Ishikawa (cell line): ENCODE data around the gene PRSS22.

Experiments
- CEBPB ChIP-seq: IDR thresholded peaks from 2 replicates; pipeline ENCODE4 v1.6.1; 2012
- CREB1 ChIP-seq: IDR thresholded peaks from 2 replicates; pipeline ENCODE4 v1.6.1; 2012; ENCODE audit warnings: low read depth
- EGR1 ChIP-seq: IDR thresholded peaks from 2 replicates; pipeline ENCODE4 v1.6.1; 2012
- EP300 ChIP-seq: IDR thresholded peaks from 2 replicates; pipeline ENCODE4 v1.6.1; 2012; ENCODE audit warnings: borderline replicate concordance
- FOXM1 ChIP-seq: IDR thresholded peaks from 2 replicates; pipeline ENCODE4 v1.6.1; 2012; ENCODE audit warnings: low read depth, borderline replicate concordance
- NFIC ChIP-seq: IDR thresholded peaks from 2 replicates; pipeline ENCODE4 v1.6.1; 2012
- RAD21 ChIP-seq: IDR thresholded peaks from 2 replicates; pipeline ENCODE4 v1.6.1; 2012; ENCODE audit warnings: low read depth
- TAF1 ChIP-seq: IDR thresholded peaks from 2 replicates; pipeline ENCODE4 v1.6.1; 2012; ENCODE audit warnings: low read depth, mild to moderate bottlenecking
- TCF12 ChIP-seq: IDR thresholded peaks from 2 replicates; pipeline ENCODE4 v1.6.1; 2012; ENCODE audit warnings: low read depth
- TEAD4 ChIP-seq: IDR thresholded peaks from 2 replicates; pipeline ENCODE4 v1.6.1; 2012
- YY1 ChIP-seq: IDR thresholded peaks from 2 replicates; pipeline ENCODE4 v1.6.1; 2012; ENCODE audit warnings: low read depth
- ZBTB7A ChIP-seq: IDR thresholded peaks from 2 replicates; pipeline ENCODE4 v1.6.1; 2012; ENCODE audit warnings: low read depth
- TF ChIP-seq, protein P1 (sequence below): IDR thresholded peaks from 2 replicates; pipeline ENCODE4 v1.6.1; 2012
- TF ChIP-seq, protein P2 (sequence below): IDR thresholded peaks from 2 replicates; pipeline ENCODE4 v1.6.1; 2012
- TF ChIP-seq, protein P3 (sequence below): IDR thresholded peaks from 2 replicates; pipeline ENCODE4 v1.6.1; 2012; ENCODE audit warnings: low read depth, mild to moderate bottlenecking

The PRSS22 gene

DNA sequence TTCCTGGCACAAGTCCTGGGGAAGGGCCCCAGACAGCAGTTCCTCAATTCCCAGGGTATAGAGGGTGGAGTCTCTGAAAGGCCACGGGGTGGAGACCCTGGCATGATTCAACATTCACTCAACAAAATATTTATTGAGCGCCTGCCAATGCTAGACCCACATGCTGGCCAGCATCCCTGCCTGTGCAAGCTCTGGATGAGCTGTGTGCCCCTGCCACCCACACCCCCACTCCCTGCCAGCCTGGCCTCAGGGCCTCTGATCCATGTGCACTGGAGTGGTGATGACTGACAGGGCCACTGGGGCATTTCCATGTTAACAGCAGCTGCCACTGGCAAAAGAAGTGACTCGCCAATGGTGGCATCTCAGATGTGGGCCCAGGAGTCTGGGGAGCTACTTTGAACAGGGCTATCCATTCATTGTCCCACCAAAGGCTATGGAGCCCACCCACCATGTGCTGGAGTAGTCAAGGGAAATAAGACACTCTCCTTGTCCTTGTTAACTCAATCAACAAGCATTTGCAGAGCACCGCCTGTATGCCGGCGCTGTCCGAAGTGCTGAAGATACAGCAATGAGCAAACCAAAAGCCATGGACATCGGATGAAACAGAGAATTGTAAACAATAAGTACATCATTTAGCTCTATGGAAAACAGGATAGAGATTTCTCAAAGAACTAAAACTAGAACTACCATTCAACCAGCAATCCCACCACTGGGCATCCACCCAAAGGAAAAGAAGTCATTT is 3.0 kb upstream of the PRSS22 start:
- TF ChIP-seq, protein P1, sequence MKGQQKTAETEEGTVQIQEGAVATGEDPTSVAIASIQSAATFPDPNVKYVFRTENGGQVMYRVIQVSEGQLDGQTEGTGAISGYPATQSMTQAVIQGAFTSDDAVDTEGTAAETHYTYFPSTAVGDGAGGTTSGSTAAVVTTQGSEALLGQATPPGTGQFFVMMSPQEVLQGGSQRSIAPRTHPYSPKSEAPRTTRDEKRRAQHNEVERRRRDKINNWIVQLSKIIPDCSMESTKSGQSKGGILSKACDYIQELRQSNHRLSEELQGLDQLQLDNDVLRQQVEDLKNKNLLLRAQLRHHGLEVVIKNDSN = peak; percentile 35; the same call in 1 of the 2 replicates
- TF ChIP-seq, protein P2, sequence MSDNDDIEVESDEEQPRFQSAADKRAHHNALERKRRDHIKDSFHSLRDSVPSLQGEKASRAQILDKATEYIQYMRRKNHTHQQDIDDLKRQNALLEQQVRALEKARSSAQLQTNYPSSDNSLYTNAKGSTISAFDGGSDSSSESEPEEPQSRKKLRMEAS = no peak
- TF ChIP-seq, protein P3, sequence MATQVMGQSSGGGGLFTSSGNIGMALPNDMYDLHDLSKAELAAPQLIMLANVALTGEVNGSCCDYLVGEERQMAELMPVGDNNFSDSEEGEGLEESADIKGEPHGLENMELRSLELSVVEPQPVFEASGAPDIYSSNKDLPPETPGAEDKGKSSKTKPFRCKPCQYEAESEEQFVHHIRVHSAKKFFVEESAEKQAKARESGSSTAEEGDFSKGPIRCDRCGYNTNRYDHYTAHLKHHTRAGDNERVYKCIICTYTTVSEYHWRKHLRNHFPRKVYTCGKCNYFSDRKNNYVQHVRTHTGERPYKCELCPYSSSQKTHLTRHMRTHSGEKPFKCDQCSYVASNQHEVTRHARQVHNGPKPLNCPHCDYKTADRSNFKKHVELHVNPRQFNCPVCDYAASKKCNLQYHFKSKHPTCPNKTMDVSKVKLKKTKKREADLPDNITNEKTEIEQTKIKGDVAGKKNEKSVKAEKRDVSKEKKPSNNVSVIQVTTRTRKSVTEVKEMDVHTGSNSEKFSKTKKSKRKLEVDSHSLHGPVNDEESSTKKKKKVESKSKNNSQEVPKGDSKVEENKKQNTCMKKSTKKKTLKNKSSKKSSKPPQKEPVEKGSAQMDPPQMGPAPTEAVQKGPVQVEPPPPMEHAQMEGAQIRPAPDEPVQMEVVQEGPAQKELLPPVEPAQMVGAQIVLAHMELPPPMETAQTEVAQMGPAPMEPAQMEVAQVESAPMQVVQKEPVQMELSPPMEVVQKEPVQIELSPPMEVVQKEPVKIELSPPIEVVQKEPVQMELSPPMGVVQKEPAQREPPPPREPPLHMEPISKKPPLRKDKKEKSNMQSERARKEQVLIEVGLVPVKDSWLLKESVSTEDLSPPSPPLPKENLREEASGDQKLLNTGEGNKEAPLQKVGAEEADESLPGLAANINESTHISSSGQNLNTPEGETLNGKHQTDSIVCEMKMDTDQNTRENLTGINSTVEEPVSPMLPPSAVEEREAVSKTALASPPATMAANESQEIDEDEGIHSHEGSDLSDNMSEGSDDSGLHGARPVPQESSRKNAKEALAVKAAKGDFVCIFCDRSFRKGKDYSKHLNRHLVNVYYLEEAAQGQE = peak; percentile 92

DNA sequence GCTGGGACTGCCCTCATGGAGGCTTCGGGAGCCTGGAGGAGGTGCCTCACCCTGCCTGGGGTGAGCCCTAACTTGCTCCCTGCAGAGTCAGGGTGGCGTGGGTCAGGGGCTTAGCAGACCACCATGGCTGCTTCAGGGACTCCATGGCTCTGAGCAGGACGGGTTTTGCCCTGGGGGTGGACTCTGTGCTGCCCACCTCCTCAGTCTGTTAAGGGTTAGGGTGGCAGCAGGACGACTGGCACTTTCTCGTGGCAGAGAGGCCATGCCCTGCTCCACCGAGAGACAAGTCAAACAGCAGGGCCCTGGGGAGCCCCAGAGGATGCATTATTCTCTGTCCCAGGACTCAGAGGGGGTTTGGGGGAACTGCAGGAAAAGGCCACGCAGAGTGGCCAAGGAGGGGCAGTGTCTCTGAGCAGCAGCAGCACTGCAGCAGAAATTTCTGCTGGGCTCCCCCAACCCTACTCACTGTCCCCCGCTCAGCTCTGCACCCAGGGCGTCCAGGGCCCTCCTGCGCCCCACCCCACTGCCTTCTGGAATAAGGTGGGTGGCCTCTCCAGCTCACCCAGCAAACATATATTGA is 1.8 kb upstream of the PRSS22 start:
- TF ChIP-seq, protein P3 = no peak
- TF ChIP-seq EGR1 = no peak
- TF ChIP-seq TAF1 = no peak

DNA sequence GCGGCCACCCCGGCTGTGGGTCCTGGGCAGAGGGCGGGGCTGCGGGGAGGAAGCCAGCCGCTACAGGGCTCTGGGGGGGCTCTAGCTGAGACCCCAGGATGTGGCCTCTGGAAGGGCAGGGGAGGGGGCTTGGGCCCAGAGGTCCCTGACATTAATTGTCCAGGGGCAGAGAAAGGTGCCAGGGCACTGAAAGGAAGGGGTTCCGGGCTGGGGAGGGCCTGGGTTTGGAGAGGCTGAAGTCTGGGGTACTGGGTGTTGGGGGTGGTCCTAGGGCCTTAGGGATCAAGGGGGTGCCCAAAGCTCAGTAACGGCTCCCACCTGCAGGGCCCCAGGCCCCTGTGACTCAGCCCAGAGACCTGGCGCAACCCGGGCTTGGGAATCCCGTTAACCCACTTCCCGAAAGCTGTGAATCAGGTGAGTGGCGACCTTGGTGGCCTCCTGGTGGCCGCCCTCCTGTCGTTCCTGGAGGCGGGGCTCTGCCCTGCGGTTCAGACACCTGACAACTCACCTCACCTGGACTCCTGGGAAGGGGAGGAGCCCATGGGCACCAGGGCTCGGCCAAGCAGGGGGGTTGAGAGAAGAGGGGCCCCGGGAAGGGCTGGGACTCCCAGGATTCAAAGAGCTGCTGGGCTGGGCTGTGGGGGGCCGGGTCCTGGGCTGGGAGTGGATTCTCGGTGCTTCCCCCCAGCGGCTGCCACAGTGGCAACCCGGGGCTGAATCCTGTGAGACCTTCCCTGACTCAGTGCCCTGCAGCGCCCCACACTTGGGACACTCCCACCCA is 465 bp upstream of the PRSS22 start:
- no peak for TF ChIP-seq EGR1
- TF ChIP-seq, protein P3 = no peak
- no peak for TF ChIP-seq TCF12
- no peak for TF ChIP-seq YY1
- TF ChIP-seq, protein P1 = peak; percentile 65; the same call in 1 of the 2 replicates
- 0 out of 2 replicates have a peak, but pooled peaks have one; percentile 46 for TF ChIP-seq FOXM1
- TF ChIP-seq CREB1 = peak; percentile 24; the same call in 1 of the 2 replicates
- TF ChIP-seq, protein P2 = no peak; the same call in 1 of the 2 replicates
- TF ChIP-seq CEBPB = no peak
- TF ChIP-seq RAD21 = no peak
- TF ChIP-seq TEAD4 = no peak
- no peak for TF ChIP-seq NFIC
- TF ChIP-seq TAF1 = no peak
- no peak; the same call in none of the 2 replicates for TF ChIP-seq EP300
- peak; percentile 93; the same call in 1 of the 2 replicates for TF ChIP-seq ZBTB7A

DNA sequence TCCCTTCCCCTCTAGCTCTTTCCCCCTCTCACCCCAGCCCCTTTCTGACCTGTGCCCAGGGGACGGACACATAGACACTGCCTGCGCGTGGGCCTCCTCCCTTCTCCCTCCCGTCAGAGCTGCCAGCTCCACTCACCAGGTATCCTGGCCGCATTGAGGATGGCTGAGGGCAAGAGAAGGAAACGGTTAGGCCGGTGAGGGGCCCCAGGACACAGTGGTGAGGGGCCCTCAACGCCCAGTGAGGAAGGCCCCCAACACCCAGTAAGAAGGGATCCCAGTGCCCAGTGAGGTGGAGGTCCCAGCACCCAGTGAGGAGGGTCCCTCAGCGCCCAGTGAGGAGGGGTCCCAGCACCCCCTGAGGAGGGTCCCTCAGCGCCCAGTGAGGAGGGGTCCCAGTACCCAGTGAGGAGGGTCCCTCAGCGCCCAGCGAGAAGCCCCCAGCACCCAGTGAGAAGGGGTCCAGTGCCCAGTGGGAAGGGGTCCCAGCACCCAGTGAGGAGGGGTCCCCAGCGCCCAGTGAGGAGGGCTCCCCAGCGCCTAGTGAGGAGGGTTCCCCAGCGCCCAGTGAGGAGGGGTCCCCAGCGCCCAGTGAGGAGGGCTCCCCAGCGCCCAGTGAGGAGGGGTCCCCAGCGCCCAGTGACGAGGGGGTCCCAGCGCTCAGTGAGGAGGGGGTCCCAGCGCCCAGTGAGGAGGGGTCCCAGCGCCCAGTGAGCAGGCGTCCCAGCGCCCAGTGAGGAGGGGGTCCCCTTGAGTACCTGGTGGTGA is 1.1 kb downstream of the PRSS22 start:
- no peak for TF ChIP-seq FOXM1
- peak; percentile 91 for TF ChIP-seq ZBTB7A
- TF ChIP-seq NFIC = no peak
- no peak for TF ChIP-seq CEBPB
- no peak for TF ChIP-seq RAD21
- TF ChIP-seq, protein P3 = no peak
- TF ChIP-seq, protein P1 = no peak
- no peak for TF ChIP-seq TEAD4
